IMR-90 (cell line): ENCODE measurements around the gene MAMLD1. TPM values are rescaled to one million over a fixed set of nuclear protein-coding genes. Genes with fewer than 3 reads are reported as not detected.

Experiments
- ATAC-seq: fragments of 200-7000 bp; cut with Tn5 transposase; 2 replicates; pipeline ENCODE4 v1.9.1; 2020; ENCODE audit warnings: low read depth, mild to moderate bottlenecking, moderate library complexity
- BruUV-seq: library from RNA; stranded (reverse); fragments of 400-500 nt; replicated peaks from 2 replicates; lab custom pipeline; 2021; lab: Mats Ljungman, UMichigan
- CTCF ChIA-PET: fragments of 300-600 bp; formaldehyde crosslinking; extraction: SDS; loops from one replicate; lab custom pipeline; 2021; ENCODE audit warnings: antibody characterized with exemption; lab: Yijun Ruan, JAX
- POLR2A ChIA-PET: fragments of 300-600 bp; sonication (Branson Sonifier 250); formaldehyde crosslinking; loops from one replicate; lab custom pipeline; 2022; ENCODE audit warnings: antibody characterized with exemption; ENCODE audit not compliant: unreplicated experiment; lab: Charles Lee
- DNase-seq: peaks from one replicate; pipeline ENCODE4 v3.0.0; 2013
- H2AFZ ChIP-seq: replicated peaks from 2 replicates; pipeline ENCODE3; 2013; ENCODE audit warnings: low read length, mild to moderate bottlenecking; ENCODE audit not compliant: poor library complexity
- H2AK5ac ChIP-seq: 2 replicates; pipeline ENCODE4 v1.6.1; 2013; ENCODE audit warnings: low read depth, low read length, inconsistent platforms
- H2AK9ac ChIP-seq: replicated peaks from 2 replicates; pipeline ENCODE3; 2013; ENCODE audit warnings: mild to moderate bottlenecking, low read depth, low read length, moderate library complexity; ENCODE audit not compliant: poor library complexity
- H2BK120ac ChIP-seq: 2 replicates; pipeline ENCODE4 v1.6.1; 2013; ENCODE audit warnings: low read depth, low read length, inconsistent platforms
- H2BK15ac ChIP-seq: 3 replicates; pipeline ENCODE4 v1.6.1; 2013; ENCODE audit warnings: low read depth, low read length, inconsistent platforms
- H2BK20ac ChIP-seq: 2 replicates; pipeline ENCODE4 v1.6.1; 2013; ENCODE audit warnings: low read depth, mild to moderate bottlenecking, inconsistent platforms, low read length, moderate library complexity
- H2BK5ac ChIP-seq: 2 replicates; pipeline ENCODE4 v1.6.1; 2013; ENCODE audit warnings: mild to moderate bottlenecking, low read depth, low read length, inconsistent platforms; ENCODE audit not compliant: poor library complexity, severe bottlenecking
- H3K14ac ChIP-seq: replicated peaks from 2 replicates; pipeline ENCODE4 v1.6.1; 2013; ENCODE audit warnings: low read depth, low read length, inconsistent platforms
- H3K18ac ChIP-seq: 2 replicates; pipeline ENCODE4 v1.6.1; 2013; ENCODE audit warnings: low read depth, low read length, control low read depth
- H3K23ac ChIP-seq: 2 replicates; pipeline ENCODE4 v1.6.1; 2013; ENCODE audit warnings: low read depth, low read length, inconsistent platforms
- H3K27ac ChIP-seq: 2 replicates; pipeline ENCODE4 v1.5.1; 2013; ENCODE audit warnings: mild to moderate bottlenecking, control low read depth, low read length; ENCODE audit not compliant: insufficient read depth
- H3K27me3 ChIP-seq: 2 replicates; pipeline ENCODE4 v1.6.1; 2013; ENCODE audit warnings: low read length; ENCODE audit not compliant: control insufficient read depth, insufficient read depth
- H3K36me3 ChIP-seq: 2 replicates; pipeline ENCODE4 v1.6.1; 2013; ENCODE audit warnings: low read length, mixed read lengths; ENCODE audit not compliant: control insufficient read depth, insufficient read depth
- H3K4ac ChIP-seq: 2 replicates; pipeline ENCODE4 v1.6.1; 2013; ENCODE audit warnings: low read depth, low read length, inconsistent platforms
- H3K4me1 ChIP-seq: 2 replicates; pipeline ENCODE4 v1.6.1; 2013; ENCODE audit warnings: low read length, mixed read lengths; ENCODE audit not compliant: control insufficient read depth, insufficient read depth
- H3K4me2 ChIP-seq: 2 replicates; pipeline ENCODE4 v1.6.1; 2013; ENCODE audit warnings: low read depth, mild to moderate bottlenecking, control low read depth, low read length, moderate library complexity
- H3K4me3 ChIP-seq: 2 replicates; pipeline ENCODE4 v1.5.1; 2013; ENCODE audit warnings: low read depth, mild to moderate bottlenecking, control low read depth, low read length, moderate library complexity; ENCODE audit not compliant: insufficient read depth
- H3K56ac ChIP-seq: 2 replicates; pipeline ENCODE4 v1.6.1; 2013; ENCODE audit warnings: low read length, inconsistent platforms; ENCODE audit not compliant: insufficient read depth; ENCODE audit errors: extremely low read depth
- H3K79me1 ChIP-seq, 2 experiments: 2 replicates each; pipeline ENCODE4 v1.6.1; 2013; ENCODE audit warnings: low read length in 2 of 2, inconsistent platforms in 1 of 2, low read depth in 1 of 2
- H3K9ac ChIP-seq: 2 replicates; pipeline ENCODE4 v1.6.1; 2013; ENCODE audit warnings: low read depth, low read length, control low read depth
- H3K9me1 ChIP-seq: 2 replicates; pipeline ENCODE4 v1.6.1; 2013; ENCODE audit warnings: low read length, inconsistent platforms; ENCODE audit not compliant: insufficient read depth
- H3K9me3 ChIP-seq: 2 replicates; pipeline ENCODE4 v1.6.1; 2013; ENCODE audit warnings: low read length; ENCODE audit not compliant: control insufficient read depth, insufficient read depth
- H4K20me1 ChIP-seq: 2 replicates; pipeline ENCODE4 v1.6.1; 2013; ENCODE audit warnings: low read length, inconsistent platforms; ENCODE audit not compliant: insufficient read depth
- H4K5ac ChIP-seq: 2 replicates; pipeline ENCODE4 v1.6.1; 2013; ENCODE audit warnings: mild to moderate bottlenecking, low read depth, low read length, control low read depth
- H4K8ac ChIP-seq, 2 experiments: 2 replicates each; pipeline ENCODE4 v1.6.1; 2013; ENCODE audit warnings: low read depth in 2 of 2, low read length in 2 of 2, control low read depth in 1 of 2, inconsistent platforms in 1 of 2
- H4K91ac ChIP-seq: 2 replicates; pipeline ENCODE4 v1.6.1; 2013; ENCODE audit warnings: low read depth, low read length, inconsistent platforms; ENCODE audit not compliant: insufficient read depth
- FOS ChIP-seq: fragments of 150-350 bp; IDR thresholded peaks from 2 replicates; pipeline ENCODE4 v1.6.1; 2016; ENCODE audit warnings: low read depth, low read length
- MAFK ChIP-seq: IDR thresholded peaks from 2 replicates; pipeline ENCODE4 v1.6.1; 2012; ENCODE audit warnings: low read depth, low read length, improper control_type of control experiment
- NFE2L2 ChIP-seq: fragments of 150-350 bp; IDR thresholded peaks from 2 replicates; pipeline ENCODE4 v1.6.1; 2016; ENCODE audit warnings: low read depth, mild to moderate bottlenecking, low read length
- RAD21 ChIP-seq: IDR thresholded peaks from 2 replicates; pipeline ENCODE4 v1.6.1; 2012; ENCODE audit warnings: low read length, improper control_type of control experiment
- RCOR1 ChIP-seq: IDR thresholded peaks from 2 replicates; pipeline ENCODE4 v1.6.1; 2012; ENCODE audit warnings: mild to moderate bottlenecking, low read length, improper control_type of control experiment; ENCODE audit not compliant: insufficient replicate concordance
- RFX5 ChIP-seq: IDR thresholded peaks from 2 replicates; pipeline ENCODE4 v1.8.0; 2012; ENCODE audit warnings: low read depth, mild to moderate bottlenecking, low read length, moderate library complexity
- SMC3 ChIP-seq: fragments of 150-350 bp; IDR thresholded peaks from 2 replicates; pipeline ENCODE4 v1.6.1; 2016; ENCODE audit warnings: low read depth, mild to moderate bottlenecking, antibody characterized with exemption, low read length, moderate library complexity
- WGBS, 2 experiments: methylation state at CpG; one replicate each; pipeline versions ENCODE4 v1.1.5 to v1.1.7; 2013; ENCODE audit warnings: missing lambda C conversion rate in 2 of 2; ENCODE audit not compliant: insufficient read length in 1 of 2; ENCODE audit errors: extremely low coverage in 2 of 2; 5-methylcytosine and 5-hydroxymethylcytosine counted together
- dilution Hi-C: fragments of 300-500 bp; cut with HindIII; formaldehyde crosslinking; loops from one replicate; pipeline ENCODE4 v1.14.3; 2018; ENCODE audit warnings: low sequenced_read_pairs; ENCODE audit not compliant: unreplicated experiment
- in situ Hi-C: fragments of 300-500 bp; cut with MboI; formaldehyde crosslinking; loops from 3 replicates; pipeline ENCODE4 v1.14.3; 2019; ENCODE audit warnings: low sequenced_read_pairs, inconsistent platforms, mixed read lengths
- intact Hi-C: fragments of 100-400 bp; cut with micrococcal nuclease; formaldehyde crosslinking; loops from 2 replicates; pipeline ENCODE4 v1.10.0; 2022
- polyA plus RNA-seq, 3 experiments: library from polyadenylated mRNA; depleted of rRNA; stranded (reverse); fragments of >200 nt; gene quantifications; 2 replicates each; pipeline ENCODE4 v1.2.3, GENCODE V29; 2012; ENCODE audit warnings: low replicate concordance in 1 of 3
- total RNA-seq: library from RNA; depleted of rRNA; stranded (reverse); fragments of >200 nt; gene quantifications from 2 replicates; pipeline ENCODE4 v1.2.3, GENCODE V29; 2012
- TF ChIP-seq, protein P1 (sequence below): fragments of 150-350 bp; IDR thresholded peaks from 2 replicates; pipeline ENCODE4 v1.6.1; 2016; ENCODE audit warnings: low read depth, mild to moderate bottlenecking, low read length, moderate library complexity, borderline replicate concordance

The MAMLD1 gene
- total and polyA plus RNA-seq, 2 of the 4 experiments (the other 2 are of a cell fraction) = 1.4 to 11.0 TPM

GRCh38 chrX:150334981-150335380, 28.1 kb upstream of the MAMLD1 start:
- no peak overlapping the region for H3K14ac ChIP-seq
- H2BK20ac ChIP-seq = no peak overlapping the region
- no peaks in the 10 kb centered on the region for H3K79me1 ChIP-seq
- H3K4me2 ChIP-seq = no peak overlapping the region
- no peak overlapping the region for H3K4ac ChIP-seq
- no peaks in the 10 kb centered on the region for H3K4me1 ChIP-seq
- no CpG with 5 or more reads among the region's 2 CpGs for WGBS, 2 experiments
- no peak overlapping the region for H2BK5ac ChIP-seq
- no peak overlapping the region for H3K56ac ChIP-seq
- POLR2A ChIA-PET = no interaction called here
- H3K9ac ChIP-seq = no peak overlapping the region
- H2AK9ac ChIP-seq = no peak overlapping the region
- H4K5ac ChIP-seq = no peak overlapping the region
- DNase-seq = no peak
- no peak overlapping the region for H3K27ac ChIP-seq
- no peak overlapping the region for H3K4me3 ChIP-seq
- BruUV-seq = no TSS peak
- H3K18ac ChIP-seq = no peak overlapping the region
- H3K27me3 ChIP-seq = peaks cover 5% of the 10 kb centered on the region; the same call in 1 of the 2 replicates
- dilution Hi-C loops (no loop called here), in situ Hi-C loops (no loop called here), intact Hi-C loops (no loop called here)
- H4K91ac ChIP-seq = no peak overlapping the region
- H2BK120ac ChIP-seq = no peak overlapping the region
- peaks cover 3% of the 10 kb centered on the region; the same call in 1 of the 2 replicates for H3K9me1 ChIP-seq
- no peaks in the 10 kb centered on the region for H3K9me3 ChIP-seq
- H2AK5ac ChIP-seq = no peak overlapping the region
- CTCF ChIA-PET = no interaction called here
- no peak overlapping the region for H3K23ac ChIP-seq
- H4K20me1 ChIP-seq = no peaks in the 10 kb centered on the region
- H4K8ac ChIP-seq = no peak overlapping the region
- no peaks in the 10 kb centered on the region for H3K36me3 ChIP-seq
- TF ChIP-seq RCOR1 (no peak), SMC3 (no peak), NFE2L2 (no peak), RAD21 (no peak), MAFK (no peak), RFX5 (no peak), FOS (no peak)
- TF ChIP-seq, protein P1, sequence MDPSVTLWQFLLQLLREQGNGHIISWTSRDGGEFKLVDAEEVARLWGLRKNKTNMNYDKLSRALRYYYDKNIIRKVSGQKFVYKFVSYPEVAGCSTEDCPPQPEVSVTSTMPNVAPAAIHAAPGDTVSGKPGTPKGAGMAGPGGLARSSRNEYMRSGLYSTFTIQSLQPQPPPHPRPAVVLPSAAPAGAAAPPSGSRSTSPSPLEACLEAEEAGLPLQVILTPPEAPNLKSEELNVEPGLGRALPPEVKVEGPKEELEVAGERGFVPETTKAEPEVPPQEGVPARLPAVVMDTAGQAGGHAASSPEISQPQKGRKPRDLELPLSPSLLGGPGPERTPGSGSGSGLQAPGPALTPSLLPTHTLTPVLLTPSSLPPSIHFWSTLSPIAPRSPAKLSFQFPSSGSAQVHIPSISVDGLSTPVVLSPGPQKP = no peak
- no peak overlapping the region for H2BK15ac ChIP-seq
- no peak overlapping the region for H2AFZ ChIP-seq
- no peak for ATAC-seq
